ENCODE data around the gene ANKLE2. TPM values are rescaled to one million over a fixed set of nuclear protein-coding genes. Genes with fewer than 3 reads are reported as not detected.

Gene ANKLE2
- total and polyA plus RNA-seq, 2 donors = 45.4 to 62.5 TPM

GRCh38 chr12:132774646-132775275, 13.1 kb upstream of the ANKLE2 start:
- H3K27ac ChIP-seq (ENCODE audit: low read depth in 1 of 2, low read length in 1 of 2) = no peak overlapping the region
- peaks cover 8 to 73% of the 10 kb centered on the region in 2 donors for H3K4me1 ChIP-seq (ENCODE audit: control insufficient read depth in 2 of 2, insufficient read depth in 2 of 2, low read length in 2 of 2)
- no peak overlapping the region for H3K4me3 ChIP-seq (ENCODE audit: low read length in 2 of 2)
- WGBS = 95% methylated on average over 30 of the region's 30 CpGs
- peaks cover 6 to 10% of the 10 kb centered on the region in 2 donors for H3K9me3 ChIP-seq (ENCODE audit: control insufficient read depth in 2 of 2, insufficient read depth in 1 of 2, low read length in 1 of 2)
- no peaks in the 10 kb centered on the region for H3K27me3 ChIP-seq (ENCODE audit: control insufficient read depth in 2 of 2, insufficient read depth in 1 of 2, low read length in 1 of 2)
- no peak for DNase-seq (ENCODE audit: low read depth in 6 of 9, low spot score in 9 of 9)
- H3K36me3 ChIP-seq (ENCODE audit: control insufficient read depth in 2 of 2, insufficient read depth in 2 of 2, low read length in 1 of 2) = peaks cover 67 to 80% of the 10 kb centered on the region in 2 donors

- no peaks in the 10 kb centered on the region for H3K27me3 ChIP-seq (ENCODE audit: control insufficient read depth in 2 of 2, insufficient read depth in 1 of 2, low read length in 1 of 2)
- peak overlapping the region; percentile 17 to 36 for H3K27ac ChIP-seq (ENCODE audit: low read depth in 1 of 2, low read length in 1 of 2)
- WGBS = 95% methylated on average over 18 of the region's 18 CpGs
- H3K36me3 ChIP-seq (ENCODE audit: control insufficient read depth in 2 of 2, insufficient read depth in 2 of 2, low read length in 1 of 2) = peaks cover 69 to 80% of the 10 kb centered on the region in 2 donors
- H3K4me3 ChIP-seq (ENCODE audit: low read length in 2 of 2) = no peak overlapping the region
- peaks cover 6 to 10% of the 10 kb centered on the region in 2 donors for H3K9me3 ChIP-seq (ENCODE audit: control insufficient read depth in 2 of 2, insufficient read depth in 1 of 2, low read length in 1 of 2)
- H3K4me1 ChIP-seq (ENCODE audit: control insufficient read depth in 2 of 2, insufficient read depth in 2 of 2, low read length in 2 of 2) = peaks cover 10 to 79% of the 10 kb centered on the region in 2 donors
- DNase-seq (ENCODE audit: low read depth in 6 of 9, low spot score in 9 of 9) = no peak
These were observed 12.5 kb upstream of the ANKLE2 start for GRCh38 chr12:132774159-132774558.

DNA sequence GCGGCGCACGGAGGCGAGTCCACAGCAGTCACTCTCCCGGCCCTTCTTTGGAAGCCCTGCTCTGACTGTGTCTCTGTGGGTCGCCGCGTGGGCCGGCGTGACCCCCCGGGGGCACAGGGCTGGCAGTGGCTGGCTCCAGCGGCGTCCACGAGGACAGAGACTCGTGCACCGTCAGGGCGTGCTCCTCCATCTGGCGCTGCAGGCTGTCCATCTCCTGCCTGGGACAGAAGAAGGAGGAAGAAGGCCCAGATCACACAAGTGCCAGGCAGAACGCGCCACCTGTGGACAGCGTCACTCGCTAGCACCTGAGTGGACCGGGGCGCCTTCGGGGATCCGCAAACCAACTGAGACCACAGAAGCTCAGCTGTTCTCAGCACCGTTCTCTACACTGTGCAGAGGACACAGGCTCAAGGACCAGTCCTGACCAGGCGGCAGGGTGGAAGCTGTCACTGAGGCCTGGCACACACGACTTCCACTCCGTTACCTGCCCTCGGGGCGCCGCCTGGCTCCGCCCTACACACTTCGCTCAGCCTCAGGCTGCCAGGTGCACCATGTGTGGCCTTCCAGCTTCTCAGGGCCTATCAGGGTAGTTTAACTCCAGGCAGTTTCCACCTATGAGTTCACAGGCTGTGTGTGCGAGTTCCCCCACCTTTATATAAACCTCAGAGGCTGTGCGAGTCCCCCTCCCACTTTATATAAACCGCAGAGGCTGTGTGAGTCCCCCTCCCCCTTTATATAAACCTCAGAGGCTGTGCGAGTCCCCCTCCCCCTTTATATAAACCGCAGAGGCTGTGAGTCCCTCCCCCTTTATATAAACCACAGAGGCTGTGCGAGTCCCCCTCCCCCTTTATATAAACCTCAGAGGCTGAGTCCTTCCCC, 11.7 kb upstream of the ANKLE2 start:
- peaks cover 65 to 78% of the 10 kb centered on the region in 2 donors for H3K36me3 ChIP-seq (ENCODE audit: control insufficient read depth in 2 of 2, insufficient read depth in 2 of 2, low read length in 1 of 2)
- H3K27me3 ChIP-seq (ENCODE audit: control insufficient read depth in 2 of 2, insufficient read depth in 1 of 2, low read length in 1 of 2) = no peaks in the 10 kb centered on the region
- peaks cover 12 to 87% of the 10 kb centered on the region in 2 donors for H3K4me1 ChIP-seq (ENCODE audit: control insufficient read depth in 2 of 2, insufficient read depth in 2 of 2, low read length in 2 of 2)
- 81% methylated on average over 41 of the region's 41 CpGs for WGBS
- peaks cover 6 to 10% of the 10 kb centered on the region in 2 donors for H3K9me3 ChIP-seq (ENCODE audit: control insufficient read depth in 2 of 2, insufficient read depth in 1 of 2, low read length in 1 of 2)
- H3K4me3 ChIP-seq (ENCODE audit: low read length in 2 of 2) = no peak overlapping the region
- H3K27ac ChIP-seq (ENCODE audit: low read depth in 1 of 2, low read length in 1 of 2) = peak overlapping the region; percentile 22 to 89
- DNase-seq (ENCODE audit: low read depth in 6 of 9, low spot score in 9 of 9) = peak in 1 of 9 donors; percentile 52

DNA sequence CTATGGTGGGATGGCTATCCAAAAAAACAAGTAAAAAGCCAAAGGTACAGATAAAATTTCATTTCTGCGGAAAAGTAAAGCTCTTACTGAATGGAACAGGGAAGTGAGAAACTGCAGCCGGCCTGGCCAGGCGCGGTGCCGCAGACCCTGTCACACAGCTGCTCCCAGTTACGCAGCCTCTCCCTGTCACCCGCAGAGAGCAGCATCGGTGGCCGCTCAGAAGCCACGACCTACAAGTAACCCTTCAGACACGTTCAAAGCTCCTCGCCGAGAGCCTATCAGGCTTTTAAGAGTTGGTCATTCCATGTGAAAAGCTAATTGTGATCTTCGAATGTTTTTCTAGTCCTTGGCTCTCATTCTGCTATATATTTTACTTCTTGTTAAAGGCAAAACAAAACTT, 11.0 kb upstream of the ANKLE2 start:
- no peak overlapping the region for H3K4me3 ChIP-seq (ENCODE audit: low read length in 2 of 2)
- H3K27ac ChIP-seq (ENCODE audit: low read depth in 1 of 2, low read length in 1 of 2) = peak overlapping the region; percentile 1 to 89
- DNase-seq (ENCODE audit: low read depth in 6 of 9, low spot score in 9 of 9) = no peak
- peaks cover 6 to 10% of the 10 kb centered on the region in 2 donors for H3K9me3 ChIP-seq (ENCODE audit: control insufficient read depth in 2 of 2, insufficient read depth in 1 of 2, low read length in 1 of 2)
- WGBS = 92% methylated on average over 14 of the region's 14 CpGs
- H3K4me1 ChIP-seq (ENCODE audit: control insufficient read depth in 2 of 2, insufficient read depth in 2 of 2, low read length in 2 of 2) = peaks cover 16 to 94% of the 10 kb centered on the region in 2 donors
- H3K36me3 ChIP-seq (ENCODE audit: control insufficient read depth in 2 of 2, insufficient read depth in 2 of 2, low read length in 1 of 2) = peaks cover 59 to 73% of the 10 kb centered on the region in 2 donors
- no peaks in the 10 kb centered on the region for H3K27me3 ChIP-seq (ENCODE audit: control insufficient read depth in 2 of 2, insufficient read depth in 1 of 2, low read length in 1 of 2)

DNA sequence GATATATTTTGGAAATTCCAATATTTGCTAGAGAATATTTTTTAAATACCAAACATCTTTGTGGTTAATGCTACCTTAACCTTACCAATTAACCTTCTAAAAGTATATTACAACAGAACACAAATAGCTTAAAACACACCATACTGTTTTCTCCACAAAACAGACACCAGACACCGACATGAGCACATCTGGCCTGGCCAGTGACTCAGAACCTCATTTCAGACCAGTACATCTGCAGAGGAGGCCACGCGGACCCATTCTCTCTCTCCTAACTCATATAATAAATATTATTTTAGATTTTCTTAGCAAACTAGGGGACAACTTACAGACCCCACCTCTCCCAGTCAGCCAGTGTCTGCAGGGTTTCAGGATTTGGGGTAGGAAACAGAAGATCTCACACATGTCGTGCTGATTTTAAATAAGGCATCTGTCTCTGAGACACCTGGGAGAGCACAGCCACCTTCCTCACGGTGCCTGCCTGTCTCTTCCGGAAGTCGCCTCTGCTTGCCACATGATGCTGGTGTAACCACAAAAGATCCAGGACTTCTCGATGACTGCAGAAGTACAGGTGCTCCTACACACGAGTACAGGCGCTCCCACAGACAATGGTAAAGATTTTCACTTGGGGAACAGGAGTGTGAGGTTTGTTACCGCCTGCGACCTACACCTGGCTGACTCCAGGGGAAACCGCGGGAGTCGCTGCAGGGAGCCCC, 9.7 kb upstream of the ANKLE2 start:
- peaks cover 16 to 95% of the 10 kb centered on the region in 2 donors for H3K4me1 ChIP-seq (ENCODE audit: control insufficient read depth in 2 of 2, insufficient read depth in 2 of 2, low read length in 2 of 2)
- no peaks in the 10 kb centered on the region for H3K27me3 ChIP-seq (ENCODE audit: control insufficient read depth in 2 of 2, insufficient read depth in 1 of 2, low read length in 1 of 2)
- peak in 8 of 9 donors; percentile 67 to 93 (median 82) for DNase-seq (ENCODE audit: low read depth in 6 of 9, low spot score in 9 of 9)
- H3K27ac ChIP-seq (ENCODE audit: low read depth in 1 of 2, low read length in 1 of 2) = peak overlapping the region; percentile 88 to 89
- peaks cover 6 to 10% of the 10 kb centered on the region in 2 donors for H3K9me3 ChIP-seq (ENCODE audit: control insufficient read depth in 2 of 2, insufficient read depth in 1 of 2, low read length in 1 of 2)
- H3K4me3 ChIP-seq (ENCODE audit: low read length in 2 of 2) = no peak overlapping the region
- WGBS = 14% methylated on average over 15 of the region's 15 CpGs
- H3K36me3 ChIP-seq (ENCODE audit: control insufficient read depth in 2 of 2, insufficient read depth in 2 of 2, low read length in 1 of 2) = peaks cover 46 to 60% of the 10 kb centered on the region in 2 donors

DNA sequence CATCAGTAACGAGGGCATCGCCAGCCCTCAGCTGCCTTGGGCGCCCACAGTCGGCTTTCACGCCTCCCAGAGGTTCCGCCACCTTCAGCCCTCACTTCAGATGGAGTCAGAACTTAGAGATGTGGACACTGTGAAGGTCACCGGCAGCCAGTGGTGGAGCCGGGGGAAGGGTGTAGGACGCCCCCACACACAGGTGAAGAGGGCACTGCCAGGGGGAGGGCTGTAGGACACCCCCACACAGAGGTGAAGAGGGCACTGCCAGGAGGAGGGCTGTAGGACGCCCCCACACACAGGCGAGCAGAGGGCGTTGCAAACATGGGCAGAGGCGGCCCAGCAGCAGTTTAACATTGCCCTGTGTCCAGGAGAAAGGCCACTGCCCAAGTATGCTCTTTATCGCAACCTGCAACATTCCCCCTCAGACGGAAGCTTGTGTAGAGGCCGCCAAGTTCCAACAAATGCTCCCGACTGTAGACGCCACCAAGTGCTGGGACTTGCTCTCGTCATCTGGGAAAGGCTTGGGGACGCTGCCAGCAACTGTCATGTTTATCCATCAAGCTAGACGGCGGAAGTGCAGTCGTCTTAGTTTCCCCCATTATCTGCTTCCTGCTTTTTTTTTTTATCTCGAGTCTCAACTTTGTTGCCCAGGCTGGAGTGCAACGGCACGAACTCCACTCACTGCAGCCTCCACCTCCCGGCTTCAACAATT, 4.9 kb upstream of the ANKLE2 start:
- peak overlapping the region in 1 of 2 donors; percentile 65 for H3K27ac ChIP-seq (ENCODE audit: low read depth in 1 of 2, low read length in 1 of 2)
- no peaks in the 10 kb centered on the region for H3K9me3 ChIP-seq (ENCODE audit: control insufficient read depth in 2 of 2, insufficient read depth in 1 of 2, low read length in 1 of 2)
- H3K4me3 ChIP-seq (ENCODE audit: low read length in 2 of 2) = no peak overlapping the region
- H3K36me3 ChIP-seq (ENCODE audit: control insufficient read depth in 2 of 2, insufficient read depth in 2 of 2, low read length in 1 of 2) = peaks cover 10 to 15% of the 10 kb centered on the region in 2 donors
- no peaks in the 10 kb centered on the region for H3K27me3 ChIP-seq (ENCODE audit: control insufficient read depth in 2 of 2, insufficient read depth in 1 of 2, low read length in 1 of 2)
- peak in 1 of 9 donors; percentile 64 for DNase-seq (ENCODE audit: low read depth in 6 of 9, low spot score in 9 of 9)
- peaks cover 18 to 80% of the 10 kb centered on the region in 2 donors for H3K4me1 ChIP-seq (ENCODE audit: control insufficient read depth in 2 of 2, insufficient read depth in 2 of 2, low read length in 2 of 2)
- 71% methylated on average over 27 of the region's 27 CpGs for WGBS

DNA sequence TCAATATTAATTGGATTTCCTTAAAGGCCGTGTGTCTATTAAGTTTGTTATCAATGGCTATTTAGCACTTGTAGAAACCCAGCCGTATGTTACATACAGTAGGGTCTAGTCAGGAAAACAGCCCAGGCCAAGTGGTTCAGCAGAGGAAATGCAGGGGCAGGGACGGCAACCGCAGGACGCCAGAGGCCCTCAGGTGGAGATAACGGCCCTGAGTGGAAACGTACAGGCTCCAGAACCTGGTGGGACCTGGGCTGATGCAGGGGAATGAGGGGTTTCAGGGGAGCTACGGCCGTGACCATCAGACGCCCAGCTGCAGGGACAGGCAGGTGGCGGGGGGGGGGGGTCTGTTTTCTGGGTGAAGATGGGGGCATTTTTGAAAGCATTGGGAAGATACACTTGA, 3.7 kb upstream of the ANKLE2 start:
- peaks cover 22 to 73% of the 10 kb centered on the region in 2 donors for H3K4me1 ChIP-seq (ENCODE audit: control insufficient read depth in 2 of 2, insufficient read depth in 2 of 2, low read length in 2 of 2)
- peaks cover 10 to 12% of the 10 kb centered on the region in 2 donors for H3K36me3 ChIP-seq (ENCODE audit: control insufficient read depth in 2 of 2, insufficient read depth in 2 of 2, low read length in 1 of 2)
- WGBS = 10% methylated on average over 11 of the region's 11 CpGs
- no peaks in the 10 kb centered on the region for H3K27me3 ChIP-seq (ENCODE audit: control insufficient read depth in 2 of 2, insufficient read depth in 1 of 2, low read length in 1 of 2)
- no peak overlapping the region for H3K4me3 ChIP-seq (ENCODE audit: low read length in 2 of 2)
- DNase-seq (ENCODE audit: low read depth in 6 of 9, low spot score in 9 of 9) = peak in 1 of 9 donors; percentile 44
- no peaks in the 10 kb centered on the region for H3K9me3 ChIP-seq (ENCODE audit: control insufficient read depth in 2 of 2, insufficient read depth in 1 of 2, low read length in 1 of 2)
- H3K27ac ChIP-seq (ENCODE audit: low read depth in 1 of 2, low read length in 1 of 2) = peak overlapping the region in 1 of 2 donors; percentile 12

- Histone ChIP-seq H3K27me3 (ENCODE audit: control insufficient read depth in 2 of 2, insufficient read depth in 1 of 2, low read length in 1 of 2) (no peaks in the 10 kb centered on the region), H3K9me3 (ENCODE audit: control insufficient read depth in 2 of 2, insufficient read depth in 1 of 2, low read length in 1 of 2) (peaks cover 0 to 4% of the 10 kb centered on the region in 2 donors), H3K4me3 (ENCODE audit: low read length in 2 of 2) (no peak overlapping the region), H3K36me3 (ENCODE audit: control insufficient read depth in 2 of 2, insufficient read depth in 2 of 2, low read length in 1 of 2) (peaks cover 7 to 9% of the 10 kb centered on the region in 2 donors), H3K27ac (ENCODE audit: low read depth in 1 of 2, low read length in 1 of 2) (no peak overlapping the region), H3K4me1 (ENCODE audit: control insufficient read depth in 2 of 2, insufficient read depth in 2 of 2, low read length in 2 of 2) (peaks cover 22 to 67% of the 10 kb centered on the region in 2 donors)
- DNase-seq (ENCODE audit: low read depth in 6 of 9, low spot score in 9 of 9) = no peak
- WGBS = 95% methylated on average over 20 of the region's 20 CpGs
These were observed 2.6 kb upstream of the ANKLE2 start for GRCh38 chr12:132764231-132764630.
